NOMO-1 treated with DMSO at 0.1 percent for 48 hours (cell line): ENCODE measurements around the gene MYLIP.

Experiments used
- DNase-seq: peaks from one replicate; lab custom pipeline; 2025; ENCODE audit not compliant: unreplicated experiment; lab: John Stamatoyannopoulos, UW

The MYLIP gene

GRCh38 chr6:16137451-16137801 is 8.5 kb downstream of the MYLIP start:
- DNase-seq: no peak

DNA sequence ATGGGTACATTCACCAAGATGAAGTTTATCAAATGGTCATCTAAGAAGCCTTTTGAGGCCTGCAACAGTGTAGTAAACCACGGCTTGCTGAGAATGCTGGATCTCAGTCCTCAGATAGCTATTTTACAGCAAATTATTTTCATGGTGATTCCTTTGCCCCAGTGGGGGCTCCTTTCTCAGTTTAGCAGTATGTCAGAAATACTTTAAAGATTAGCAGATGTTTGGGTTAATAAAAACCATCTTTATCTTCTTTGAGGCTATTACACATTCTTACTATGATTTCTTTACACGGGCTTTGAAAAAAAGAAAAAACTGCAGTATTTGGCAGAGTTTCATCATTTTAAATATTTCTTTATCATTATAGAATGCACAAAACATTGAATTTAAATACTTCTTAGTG is 10.7 kb downstream of the MYLIP start:
- no peak for DNase-seq

DNA sequence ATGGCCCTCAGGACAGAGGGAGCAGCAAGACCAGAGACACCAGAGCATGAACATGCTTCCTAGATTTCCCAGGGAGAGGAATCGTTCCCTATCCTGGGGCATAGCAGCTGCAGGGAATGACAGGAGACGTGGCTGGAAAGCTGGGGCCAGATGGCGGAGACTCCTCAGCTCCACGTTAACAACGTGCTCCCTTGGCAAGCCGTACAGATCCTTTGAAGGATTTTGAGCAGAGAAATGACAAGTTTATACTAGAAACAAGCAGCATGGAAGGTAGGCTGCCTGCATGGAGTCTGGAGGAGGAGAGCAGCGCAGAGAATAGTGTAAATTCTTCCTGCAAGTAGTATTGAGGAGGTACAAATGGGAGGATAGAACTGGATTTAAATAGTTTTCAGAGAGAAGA is 11.7 kb downstream of the MYLIP start:
- DNase-seq: no peak

DNA sequence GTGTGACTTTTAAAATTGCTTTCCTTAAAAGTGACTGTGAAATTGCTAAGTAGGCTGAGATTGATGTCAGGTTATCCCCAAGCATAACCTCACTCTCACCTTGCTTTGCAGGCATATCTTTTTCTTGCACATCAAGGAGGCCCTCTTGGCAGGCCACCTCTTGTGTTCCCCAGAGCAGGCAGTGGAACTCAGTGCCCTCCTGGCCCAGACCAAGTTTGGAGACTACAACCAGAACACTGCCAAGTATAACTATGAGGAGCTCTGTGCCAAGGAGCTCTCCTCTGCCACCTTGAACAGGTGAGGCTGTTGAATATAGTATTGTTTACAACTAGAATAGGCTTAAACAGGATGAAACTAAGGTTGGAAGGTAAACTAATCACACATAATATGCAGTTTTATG is 12.6 kb downstream of the MYLIP start:
- no peak for DNase-seq

- DNase-seq: no peak
These were observed 16.2 kb downstream of the MYLIP start for GRCh38 chr6:16145038-16145437.

GRCh38 chr6:16146028-16146427 is 17.1 kb downstream of the MYLIP start:
- DNase-seq: no peak

DNA sequence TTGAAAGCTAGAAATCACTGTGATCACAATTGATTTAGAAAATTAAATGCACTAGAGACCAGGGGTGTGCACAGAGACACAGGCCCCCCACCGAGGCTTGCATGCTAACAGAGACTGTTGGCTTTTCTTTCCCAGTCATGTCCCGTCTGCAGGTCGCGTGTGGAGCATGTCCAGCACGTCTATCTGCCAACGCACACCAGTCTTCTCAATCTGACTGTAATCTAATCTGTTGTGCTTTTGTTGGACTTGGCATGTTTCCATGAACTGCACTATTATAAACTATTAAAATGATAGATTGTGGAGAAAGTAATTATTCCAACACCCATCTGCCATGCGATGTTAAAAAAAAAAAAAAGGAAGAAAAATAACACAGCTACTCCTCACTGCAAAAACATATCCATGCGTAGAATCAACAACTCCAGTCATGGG is 17.7 kb downstream of the MYLIP start:
- no peak for DNase-seq

DNA sequence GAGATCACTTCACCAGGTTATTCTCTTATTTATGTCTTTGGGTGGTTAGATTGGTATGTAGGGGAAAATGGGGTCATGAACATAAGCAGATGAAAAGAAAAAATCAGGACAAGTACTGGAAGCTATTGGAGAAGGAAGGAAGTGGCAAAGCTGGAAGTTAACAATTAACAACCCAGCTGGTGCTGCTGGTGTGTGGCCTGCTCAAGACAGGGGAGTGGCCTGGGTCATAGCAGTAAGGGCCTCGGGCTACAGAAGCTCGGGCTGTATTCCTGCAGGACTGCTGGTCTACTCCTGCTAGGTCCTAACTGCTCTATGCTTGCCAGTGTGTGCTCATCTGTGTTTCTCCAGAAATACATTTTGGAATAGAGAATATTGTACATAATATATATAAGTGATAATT is 19.6 kb downstream of the MYLIP start:
- no peak for DNase-seq

- DNase-seq: no peak
These were observed 20.4 kb downstream of the MYLIP start for GRCh38 chr6:16149305-16149704.

GRCh38 chr6:16150098-16150497 is 21.2 kb downstream of the MYLIP start:
- no peak for DNase-seq

GRCh38 chr6:16153211-16153820 is 24.4 kb downstream of the MYLIP start:
- no peak for DNase-seq

DNA sequence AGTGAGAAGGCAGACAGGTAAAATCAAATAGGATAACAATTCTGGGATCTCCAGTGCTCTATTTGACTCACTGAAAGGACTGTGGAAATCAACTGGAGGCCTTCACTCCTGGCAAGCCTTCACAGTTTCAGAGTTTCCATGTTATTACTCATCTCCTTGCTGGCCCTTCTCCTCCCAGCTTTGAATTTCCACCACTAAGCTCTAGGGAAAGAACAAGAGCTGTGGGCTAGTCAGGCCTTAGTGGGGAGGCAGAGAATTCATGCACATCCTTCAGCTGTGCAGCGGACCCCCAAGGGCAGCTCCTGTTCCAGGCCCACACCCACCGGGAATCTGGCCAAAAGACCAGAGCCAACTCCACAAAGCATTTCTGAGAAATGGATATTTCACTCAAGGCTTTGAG is 26.0 kb downstream of the MYLIP start:
- no peak for DNase-seq

DNA sequence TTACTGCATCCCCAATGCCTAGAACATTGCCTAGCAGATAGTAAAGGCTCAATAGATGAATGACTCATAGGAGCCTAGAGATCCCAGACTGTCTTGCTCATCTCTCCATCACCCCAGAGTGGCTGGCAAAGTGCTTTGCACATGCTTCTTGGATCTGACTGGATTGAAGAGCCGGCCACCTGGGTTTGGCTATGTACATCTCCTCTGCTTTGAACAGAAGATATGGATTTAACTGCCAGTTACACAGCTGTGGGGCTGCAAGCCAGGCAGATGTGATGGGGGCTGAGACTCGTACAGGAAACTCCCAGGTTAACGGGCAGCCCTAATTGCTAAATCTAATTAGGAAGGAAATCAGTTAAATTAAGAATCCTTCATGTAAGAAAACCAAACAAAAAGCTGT is 28.6 kb downstream of the MYLIP start:
- DNase-seq: no peak

DNA sequence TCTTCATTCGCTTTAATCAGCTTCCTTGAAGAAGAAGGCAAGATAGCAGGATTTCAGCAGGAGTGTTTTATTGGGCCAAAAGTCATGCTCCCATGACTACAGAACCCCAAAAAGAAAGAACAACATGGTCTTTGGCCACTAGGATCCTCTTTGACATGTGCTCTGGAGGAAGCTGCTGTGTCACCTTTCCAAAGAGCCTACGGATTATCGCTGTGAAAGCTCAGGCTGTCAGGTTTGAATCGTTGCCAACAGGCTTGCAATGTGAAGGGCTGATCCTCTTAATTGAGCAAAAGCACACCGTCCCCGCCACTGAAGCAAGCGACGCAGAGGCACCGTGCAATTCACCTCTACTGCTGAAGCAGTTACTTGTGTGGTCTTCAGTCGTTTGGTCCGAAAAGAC is 29.0 kb downstream of the MYLIP start:
- no peak for DNase-seq

DNA sequence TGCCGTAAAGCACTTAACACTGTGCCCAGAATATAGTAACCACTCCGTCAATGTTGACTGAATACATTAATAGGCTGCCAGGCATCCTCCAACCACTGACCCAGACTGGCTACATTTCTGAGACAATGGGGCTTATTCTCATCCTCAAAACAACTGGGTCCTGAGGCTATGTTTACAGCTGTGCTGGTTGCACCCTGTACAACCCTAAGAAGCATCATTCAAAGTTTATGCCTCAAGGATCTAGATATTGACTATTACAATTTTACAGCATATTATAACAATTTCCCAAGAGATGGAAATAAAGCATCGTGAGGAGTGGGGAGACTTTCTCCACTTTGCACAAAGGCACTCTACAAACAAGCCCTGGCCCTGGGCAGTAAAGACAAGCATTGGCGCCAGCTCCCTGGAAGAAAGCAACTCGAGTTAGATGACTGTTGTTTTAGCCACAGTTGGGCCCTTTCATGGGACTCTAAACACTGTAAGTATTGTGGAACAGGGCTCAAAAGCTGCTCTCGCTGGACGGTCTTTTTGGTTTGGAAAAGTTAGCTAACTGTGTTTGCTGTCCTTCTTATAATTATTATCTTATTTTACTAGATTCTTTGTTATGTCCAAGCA is 30.2 kb downstream of the MYLIP start:
- DNase-seq: no peak

- DNase-seq: no peak
These were observed 31.9 kb downstream of the MYLIP start for GRCh38 chr6:16160794-16161193.

- DNase-seq: no peak
These were observed 33.1 kb downstream of the MYLIP start for GRCh38 chr6:16162003-16162402.

- no peak for DNase-seq
These were observed 34.2 kb downstream of the MYLIP start for GRCh38 chr6:16163066-16163465.

DNA sequence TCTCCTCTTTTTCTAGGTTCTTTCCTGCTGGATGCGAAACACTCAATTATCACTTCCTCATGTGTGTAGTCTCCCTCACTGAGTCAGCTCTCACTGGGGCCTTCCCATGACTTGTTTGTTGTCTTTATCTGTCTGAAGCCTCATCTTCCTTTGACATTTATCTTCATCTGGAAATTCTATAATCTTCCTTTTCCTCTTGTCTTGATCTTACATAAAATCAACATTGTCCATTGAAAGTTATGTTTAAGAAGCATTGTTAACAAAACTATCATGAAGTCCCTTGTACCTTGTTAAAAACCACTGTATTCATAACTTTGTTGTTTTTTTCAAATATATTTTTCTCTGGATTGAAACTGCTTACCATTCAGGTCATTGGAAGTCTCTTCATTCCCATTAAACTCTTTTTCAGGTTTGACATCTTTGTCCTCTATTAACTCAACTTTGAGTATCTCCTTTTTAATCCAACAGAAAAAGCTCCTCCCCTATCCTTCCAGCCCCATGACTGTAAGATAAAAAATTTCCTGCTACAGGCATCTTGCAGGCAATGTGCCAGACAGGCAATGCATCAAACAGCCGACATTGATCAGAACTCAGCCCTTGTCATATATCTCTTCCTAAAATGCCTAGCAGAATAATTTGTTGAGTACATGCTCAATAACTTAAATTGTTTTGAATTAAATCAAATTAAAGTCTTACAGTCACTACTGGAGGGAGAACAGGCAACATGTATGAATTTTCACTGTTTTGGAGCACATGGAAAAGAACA is 34.8 kb downstream of the MYLIP start:
- no peak for DNase-seq

GRCh38 chr6:16165641-16166040 is 36.8 kb downstream of the MYLIP start:
- DNase-seq: no peak

DNA sequence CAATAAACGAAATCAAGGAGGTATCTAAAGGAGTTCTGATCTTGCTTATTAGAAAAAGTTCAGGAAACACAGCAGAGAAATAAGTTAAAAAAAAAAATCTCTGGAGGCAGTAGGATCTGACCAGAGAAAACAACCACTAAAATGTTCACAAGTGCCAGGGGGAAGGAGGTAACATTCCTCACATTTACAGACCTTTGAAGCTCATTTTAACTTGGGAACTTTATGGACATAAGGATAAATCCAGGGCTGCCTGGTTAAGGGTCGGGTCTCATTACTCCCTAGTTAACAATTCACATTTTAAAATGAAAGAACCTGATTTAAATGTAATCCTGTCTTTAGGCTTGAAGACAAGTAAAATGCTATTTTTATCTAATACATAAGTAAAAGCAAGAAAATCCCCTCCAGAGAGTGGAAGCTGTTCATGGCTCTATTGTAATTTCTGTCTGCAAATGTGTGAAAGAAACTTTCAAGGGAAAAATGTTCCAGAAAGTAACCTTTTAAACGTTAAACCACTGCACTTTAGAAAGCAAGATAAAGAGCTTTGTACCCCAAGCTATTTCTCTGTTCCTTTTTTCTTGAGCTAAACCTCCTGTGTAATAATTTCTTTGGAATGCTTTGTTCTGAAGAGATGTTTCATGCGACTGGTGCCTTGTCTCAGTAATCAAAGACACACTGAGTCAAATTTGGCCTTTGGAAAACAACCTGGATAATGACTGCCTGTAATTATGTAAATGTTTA is 38.2 kb downstream of the MYLIP start:
- peak; percentile 13 for DNase-seq

- DNase-seq: peak; percentile 32
These were observed 39.2 kb downstream of the MYLIP start for GRCh38 chr6:16168121-16168520.
